IMR-90 (cell line): ENCODE data around the gene TLK2. TPM values are rescaled to one million over a fixed set of nuclear protein-coding genes. Genes with fewer than 3 reads are reported as not detected.

ENCODE experiments used
- ATAC-seq: fragments of 200-7000 bp; cut with Tn5 transposase; 2 replicates; pipeline ENCODE4 v1.9.1; 2020; ENCODE audit warnings: low read depth, mild to moderate bottlenecking, moderate library complexity
- BruUV-seq: library from RNA; stranded (reverse); fragments of 400-500 nt; replicated peaks from 2 replicates; lab custom pipeline; 2021; lab: Mats Ljungman, UMichigan
- CTCF ChIA-PET: fragments of 300-600 bp; formaldehyde crosslinking; extraction: SDS; loops from one replicate; lab custom pipeline; 2021; ENCODE audit warnings: antibody characterized with exemption; lab: Yijun Ruan, JAX
- POLR2A ChIA-PET: fragments of 300-600 bp; sonication (Branson Sonifier 250); formaldehyde crosslinking; loops from one replicate; lab custom pipeline; 2022; ENCODE audit warnings: antibody characterized with exemption; ENCODE audit not compliant: unreplicated experiment; lab: Charles Lee
- DNase-seq: peaks from one replicate; pipeline ENCODE4 v3.0.0; 2013
- H2AFZ ChIP-seq: replicated peaks from 2 replicates; pipeline ENCODE3; 2013; ENCODE audit warnings: low read length, mild to moderate bottlenecking; ENCODE audit not compliant: poor library complexity
- H2AK5ac ChIP-seq: 2 replicates; pipeline ENCODE4 v1.6.1; 2013; ENCODE audit warnings: low read depth, low read length, inconsistent platforms
- H2AK9ac ChIP-seq: replicated peaks from 2 replicates; pipeline ENCODE3; 2013; ENCODE audit warnings: mild to moderate bottlenecking, low read depth, low read length, moderate library complexity; ENCODE audit not compliant: poor library complexity
- H2BK120ac ChIP-seq: 2 replicates; pipeline ENCODE4 v1.6.1; 2013; ENCODE audit warnings: low read depth, low read length, inconsistent platforms
- H2BK15ac ChIP-seq: 3 replicates; pipeline ENCODE4 v1.6.1; 2013; ENCODE audit warnings: low read depth, low read length, inconsistent platforms
- H2BK20ac ChIP-seq: 2 replicates; pipeline ENCODE4 v1.6.1; 2013; ENCODE audit warnings: low read depth, mild to moderate bottlenecking, inconsistent platforms, low read length, moderate library complexity
- H2BK5ac ChIP-seq: 2 replicates; pipeline ENCODE4 v1.6.1; 2013; ENCODE audit warnings: mild to moderate bottlenecking, low read depth, low read length, inconsistent platforms; ENCODE audit not compliant: poor library complexity, severe bottlenecking
- H3K14ac ChIP-seq: replicated peaks from 2 replicates; pipeline ENCODE4 v1.6.1; 2013; ENCODE audit warnings: low read depth, low read length, inconsistent platforms
- H3K18ac ChIP-seq: 2 replicates; pipeline ENCODE4 v1.6.1; 2013; ENCODE audit warnings: low read depth, low read length, control low read depth
- H3K23ac ChIP-seq: 2 replicates; pipeline ENCODE4 v1.6.1; 2013; ENCODE audit warnings: low read depth, low read length, inconsistent platforms
- H3K27ac ChIP-seq: 2 replicates; pipeline ENCODE4 v1.5.1; 2013; ENCODE audit warnings: mild to moderate bottlenecking, control low read depth, low read length; ENCODE audit not compliant: insufficient read depth
- H3K27me3 ChIP-seq: 2 replicates; pipeline ENCODE4 v1.6.1; 2013; ENCODE audit warnings: low read length; ENCODE audit not compliant: control insufficient read depth, insufficient read depth
- H3K36me3 ChIP-seq: 2 replicates; pipeline ENCODE4 v1.6.1; 2013; ENCODE audit warnings: low read length, mixed read lengths; ENCODE audit not compliant: control insufficient read depth, insufficient read depth
- H3K4ac ChIP-seq: 2 replicates; pipeline ENCODE4 v1.6.1; 2013; ENCODE audit warnings: low read depth, low read length, inconsistent platforms
- H3K4me1 ChIP-seq: 2 replicates; pipeline ENCODE4 v1.6.1; 2013; ENCODE audit warnings: low read length, mixed read lengths; ENCODE audit not compliant: control insufficient read depth, insufficient read depth
- H3K4me2 ChIP-seq: 2 replicates; pipeline ENCODE4 v1.6.1; 2013; ENCODE audit warnings: low read depth, mild to moderate bottlenecking, control low read depth, low read length, moderate library complexity
- H3K4me3 ChIP-seq: 2 replicates; pipeline ENCODE4 v1.5.1; 2013; ENCODE audit warnings: low read depth, mild to moderate bottlenecking, control low read depth, low read length, moderate library complexity; ENCODE audit not compliant: insufficient read depth
- H3K56ac ChIP-seq: 2 replicates; pipeline ENCODE4 v1.6.1; 2013; ENCODE audit warnings: low read length, inconsistent platforms; ENCODE audit not compliant: insufficient read depth; ENCODE audit errors: extremely low read depth
- H3K79me1 ChIP-seq, 2 experiments: 2 replicates each; pipeline ENCODE4 v1.6.1; 2013; ENCODE audit warnings: low read length in 2 of 2, inconsistent platforms in 1 of 2, low read depth in 1 of 2
- H3K9ac ChIP-seq: 2 replicates; pipeline ENCODE4 v1.6.1; 2013; ENCODE audit warnings: low read depth, low read length, control low read depth
- H3K9me1 ChIP-seq: 2 replicates; pipeline ENCODE4 v1.6.1; 2013; ENCODE audit warnings: low read length, inconsistent platforms; ENCODE audit not compliant: insufficient read depth
- H3K9me3 ChIP-seq: 2 replicates; pipeline ENCODE4 v1.6.1; 2013; ENCODE audit warnings: low read length; ENCODE audit not compliant: control insufficient read depth, insufficient read depth
- H4K20me1 ChIP-seq: 2 replicates; pipeline ENCODE4 v1.6.1; 2013; ENCODE audit warnings: low read length, inconsistent platforms; ENCODE audit not compliant: insufficient read depth
- H4K5ac ChIP-seq: 2 replicates; pipeline ENCODE4 v1.6.1; 2013; ENCODE audit warnings: mild to moderate bottlenecking, low read depth, low read length, control low read depth
- H4K8ac ChIP-seq, 2 experiments: 2 replicates each; pipeline ENCODE4 v1.6.1; 2013; ENCODE audit warnings: low read depth in 2 of 2, low read length in 2 of 2, control low read depth in 1 of 2, inconsistent platforms in 1 of 2
- H4K91ac ChIP-seq: 2 replicates; pipeline ENCODE4 v1.6.1; 2013; ENCODE audit warnings: low read depth, low read length, inconsistent platforms; ENCODE audit not compliant: insufficient read depth
- BHLHE40 ChIP-seq: fragments of 150-350 bp; IDR thresholded peaks from 2 replicates; pipeline ENCODE4 v1.6.1; 2016; ENCODE audit warnings: mild to moderate bottlenecking, low read depth, low read length
- CEBPB ChIP-seq: IDR thresholded peaks from 2 replicates; pipeline ENCODE4 v1.6.1; 2012; ENCODE audit warnings: low read depth, low read length, improper control_type of control experiment
- CHD1 ChIP-seq: IDR thresholded peaks from 2 replicates; pipeline ENCODE4 v1.6.1; 2012; ENCODE audit warnings: low read depth, low read length, improper control_type of control experiment
- CTCF ChIP-seq: conservative IDR thresholded peaks from 2 replicates; pipeline ENCODE4 v1.5.1; 2012; ENCODE audit warnings: mild to moderate bottlenecking, low read depth, low read length, improper control_type of control experiment
- ELK1 ChIP-seq: fragments of 150-350 bp; IDR thresholded peaks from 2 replicates; pipeline ENCODE4 v1.6.1; 2016; ENCODE audit warnings: low read depth, mild to moderate bottlenecking, low read length, moderate library complexity, borderline replicate concordance
- FOS ChIP-seq: fragments of 150-350 bp; IDR thresholded peaks from 2 replicates; pipeline ENCODE4 v1.6.1; 2016; ENCODE audit warnings: low read depth, low read length
- MAFK ChIP-seq: IDR thresholded peaks from 2 replicates; pipeline ENCODE4 v1.6.1; 2012; ENCODE audit warnings: low read depth, low read length, improper control_type of control experiment
- MAZ ChIP-seq: IDR thresholded peaks from 2 replicates; pipeline ENCODE4 v1.6.1; 2012; ENCODE audit warnings: low read depth, mild to moderate bottlenecking, low read length, improper control_type of control experiment, moderate library complexity, borderline replicate concordance
- MXI1 ChIP-seq: IDR thresholded peaks from 2 replicates; pipeline ENCODE4 v1.6.1; 2012; ENCODE audit warnings: low read depth, mild to moderate bottlenecking, low read length, moderate library complexity, borderline replicate concordance
- NFE2L2 ChIP-seq: fragments of 150-350 bp; IDR thresholded peaks from 2 replicates; pipeline ENCODE4 v1.6.1; 2016; ENCODE audit warnings: low read depth, mild to moderate bottlenecking, low read length
- POLR2A ChIP-seq: IDR thresholded peaks from 2 replicates; pipeline ENCODE4 v1.6.1; 2012; ENCODE audit warnings: mild to moderate bottlenecking, low read depth, low read length
- RAD21 ChIP-seq: IDR thresholded peaks from 2 replicates; pipeline ENCODE4 v1.6.1; 2012; ENCODE audit warnings: low read length, improper control_type of control experiment
- RCOR1 ChIP-seq: IDR thresholded peaks from 2 replicates; pipeline ENCODE4 v1.6.1; 2012; ENCODE audit warnings: mild to moderate bottlenecking, low read length, improper control_type of control experiment; ENCODE audit not compliant: insufficient replicate concordance
- RFX5 ChIP-seq: IDR thresholded peaks from 2 replicates; pipeline ENCODE4 v1.8.0; 2012; ENCODE audit warnings: low read depth, mild to moderate bottlenecking, low read length, moderate library complexity
- SMC3 ChIP-seq: fragments of 150-350 bp; IDR thresholded peaks from 2 replicates; pipeline ENCODE4 v1.6.1; 2016; ENCODE audit warnings: low read depth, mild to moderate bottlenecking, antibody characterized with exemption, low read length, moderate library complexity
- WGBS, 2 experiments: methylation state at CpG; one replicate each; pipeline versions ENCODE4 v1.1.5 to v1.1.7; 2013; ENCODE audit warnings: missing lambda C conversion rate in 2 of 2; ENCODE audit not compliant: insufficient read length in 1 of 2; ENCODE audit errors: extremely low coverage in 2 of 2; 5-methylcytosine and 5-hydroxymethylcytosine counted together
- dilution Hi-C: fragments of 300-500 bp; cut with HindIII; formaldehyde crosslinking; loops from one replicate; pipeline ENCODE4 v1.14.3; 2018; ENCODE audit warnings: low sequenced_read_pairs; ENCODE audit not compliant: unreplicated experiment
- in situ Hi-C: fragments of 300-500 bp; cut with MboI; formaldehyde crosslinking; loops from 3 replicates; pipeline ENCODE4 v1.14.3; 2019; ENCODE audit warnings: low sequenced_read_pairs, inconsistent platforms, mixed read lengths
- intact Hi-C: fragments of 100-400 bp; cut with micrococcal nuclease; formaldehyde crosslinking; loops from 2 replicates; pipeline ENCODE4 v1.10.0; 2022
- polyA plus RNA-seq, 3 experiments: library from polyadenylated mRNA; depleted of rRNA; stranded (reverse); fragments of >200 nt; gene quantifications; 2 replicates each; pipeline ENCODE4 v1.2.3, GENCODE V29; 2012; ENCODE audit warnings: low replicate concordance in 1 of 3
- total RNA-seq: library from RNA; depleted of rRNA; stranded (reverse); fragments of >200 nt; gene quantifications from 2 replicates; pipeline ENCODE4 v1.2.3, GENCODE V29; 2012

The TLK2 gene
- total and polyA plus RNA-seq, 2 of the 4 experiments (the other 2 are of a cell fraction): 35.7 to 39.4 TPM

- ATAC-seq: no peak
- BruUV-seq: no TSS peak
- no peak overlapping the region for H3K4ac ChIP-seq
Measured at GRCh38 chr17:62588109-62588508, 109.5 kb downstream of the TLK2 start.

More at GRCh38 chr17:62588109-62588508, 109.5 kb downstream of the TLK2 start:
- H3K4me1 ChIP-seq: peaks cover 10% of the 10 kb centered on the region
- no peak overlapping the region for H3K18ac ChIP-seq
- H3K27ac ChIP-seq: no peak overlapping the region
- no peak overlapping the region for H3K14ac ChIP-seq
- H4K20me1 ChIP-seq: peaks cover 13% of the 10 kb centered on the region
- no peak overlapping the region for H3K9ac ChIP-seq
- H2BK5ac ChIP-seq: no peak overlapping the region
- H4K91ac ChIP-seq: no peak overlapping the region
- H2BK15ac ChIP-seq: no peak overlapping the region
- H3K56ac ChIP-seq: no peak overlapping the region
- no peak overlapping the region for H3K23ac ChIP-seq
- H3K9me3 ChIP-seq: no peaks in the 10 kb centered on the region
- no peak overlapping the region for H4K8ac ChIP-seq
- intact Hi-C loops: no loop called here
- no peak overlapping the region for H3K4me3 ChIP-seq
- H3K9me1 ChIP-seq: peaks cover 14% of the 10 kb centered on the region
- ChIA-PET POLR2A (no interaction called here), CTCF (no interaction called here)
- H2BK120ac ChIP-seq: no peak overlapping the region
- H2BK20ac ChIP-seq: no peak overlapping the region
- H3K79me1 ChIP-seq: peaks cover 23 to 36% of the 10 kb centered on the region in 2 experiments
- no CpG with 5 or more reads among the region's 7 CpGs for whole genome bisulfite sequencing, 2 experiments
- TF ChIP-seq CHD1 (no peak), ELK1 (no peak), MAFK (no peak), RAD21 (no peak), NFE2L2 (no peak), MXI1 (no peak), RCOR1 (no peak), CEBPB (no peak), BHLHE40 (no peak), CTCF (no peak), POLR2A (no peak), FOS (no peak), RFX5 (no peak), SMC3 (no peak), MAZ (no peak)
- no peak overlapping the region for H4K5ac ChIP-seq
- H3K27me3 ChIP-seq: no peaks in the 10 kb centered on the region
- no peak overlapping the region for H2AFZ ChIP-seq
- in situ Hi-C loops: no loop called here
- H2AK9ac ChIP-seq: peak overlapping the region; percentile 2
- dilution Hi-C loops: no loop called here
- no peak for DNase-seq
- peaks cover 37% of the 10 kb centered on the region for H3K36me3 ChIP-seq
- H3K4me2 ChIP-seq: no peak overlapping the region
- H2AK5ac ChIP-seq: no peak overlapping the region
